Testis (tissue), 3 donors: Measurements from ENCODE around the gene GPT2. TPM values are rescaled to one million over a fixed set of nuclear protein-coding genes. Genes with fewer than 3 reads are reported as not detected.

ENCODE experiments used
- DNase-seq: peaks from one replicate; pipeline ENCODE4 v3.0.0-alpha.2; 2019
- H3K27ac ChIP-seq, 2 donors: fragments of 200-600 bp; sonication (generic); one replicate each; pipeline ENCODE4 v1.5.1; 2019
- H3K27me3 ChIP-seq: fragments of 200-600 bp; sonication (generic); one replicate; pipeline ENCODE4 v1.5.1; 2019
- H3K36me3 ChIP-seq: fragments of 200-600 bp; sonication (generic); one replicate; pipeline ENCODE4 v1.5.1; 2017; ENCODE audit warnings: low read depth; ENCODE audit errors: missing control alignments
- H3K4me1 ChIP-seq: fragments of 200-600 bp; sonication (generic); one replicate; pipeline ENCODE4 v1.5.1; 2019
- H3K4me3 ChIP-seq, 2 donors: fragments of 200-600 bp; sonication (generic); one replicate each; pipeline ENCODE4 v1.5.1; 2017 to 2019
- H3K9me3 ChIP-seq: fragments of 200-600 bp; sonication (generic); one replicate; pipeline ENCODE4 v1.5.1; 2017
- CTCF ChIP-seq, 3 experiments: fragments of 450-650 bp in 2 of 3; fragments of 200-600 bp in 1 of 3; sonication (generic) in 1 of 3; IDR thresholded peaks; one replicate each; pipeline ENCODE4 v1.5.1; 2016 to 2019; ENCODE audit warnings: antibody characterized with exemption in 3 of 3, mild to moderate bottlenecking in 2 of 3, moderate library complexity in 1 of 3
- POLR2A ChIP-seq: fragments of 450-650 bp; IDR thresholded peaks from one replicate; pipeline ENCODE4 v1.6.1; 2017; ENCODE audit warnings: antibody characterized with exemption, mild to moderate bottlenecking, moderate library complexity
- WGBS, 2 donors: methylation state at CpG; one replicate each; pipeline ENCODE4 v1.1.5; 2018; 5-methylcytosine and 5-hydroxymethylcytosine counted together
- intact Hi-C: fragments of 100-400 bp; cut with DNase I; formaldehyde crosslinking; loops from one replicate; pipeline ENCODE4 v1.15.1; 2023; ENCODE audit warnings: low total_unique reads
- polyA plus RNA-seq: library from polyadenylated mRNA; stranded (reverse); fragments of 350-450 nt; fragmentation: Illumina TruSeq; extraction: RNeasy Lipid Tissue Mini Kit (QIAGEN cat#74804); gene quantifications from one replicate; pipeline ENCODE4 v1.2.3, GENCODE V29; 2014; ENCODE audit warnings: low read depth, low replicate concordance; ENCODE audit not compliant: insufficient read depth
- total RNA-seq, 2 donors: library from RNA; depleted of rRNA; stranded (reverse); fragments of >200 nt; gene quantifications; one replicate each; pipeline ENCODE4 v1.2.3, GENCODE V29; 2016

Gene GPT2
- total and polyA plus RNA-seq, 3 donors from 2014 or later = 38.8 to 80.6 (median 46.6) TPM

- no peaks in the 10 kb centered on the region for H3K4me1 ChIP-seq
- no peak overlapping the region for H3K27ac ChIP-seq
- H3K36me3 ChIP-seq = no peaks in the 10 kb centered on the region
- WGBS, 2 donors = 79 to 87% methylated on average over 7 of the region's 7 CpGs
- intact Hi-C loops = loop anchor here (10.0 kb wide), 1 partner anchor 1217 kb away; no protein-coding TSS in a partner anchor
- H3K9me3 ChIP-seq = no peaks in the 10 kb centered on the region
- TF ChIP-seq POLR2A (no peak), CTCF (IDR thresholded peaks at IDR 0.05) (peak; percentile 36 to 43 (median 39))
- no peak overlapping the region for H3K4me3 ChIP-seq
- no peaks in the 10 kb centered on the region for H3K27me3 ChIP-seq
- DNase-seq = no peak
Measured at GRCh38 chr16:46947900-46948547, 63.9 kb downstream of the GPT2 start.

- 82 to 88% methylated on average over 4 of the region's 4 CpGs for WGBS, 2 donors
- no peak for DNase-seq
- intact Hi-C loops = loop anchor here (10.0 kb wide), 1 partner anchor 1216 kb away; no protein-coding TSS in a partner anchor
Measured at GRCh38 chr16:46948548-46949166, 64.5 kb downstream of the GPT2 start.

GRCh38 chr16:46949241-46949892 lies 65.2 kb downstream of the GPT2 start:
- 86 to 94% methylated on average over 7 of the region's 7 CpGs for WGBS, 2 donors
- DNase-seq = no peak
- Histone ChIP-seq H3K4me3 (no peak overlapping the region), H3K4me1 (no peaks in the 10 kb centered on the region), H3K27ac (no peak overlapping the region), H3K27me3 (no peaks in the 10 kb centered on the region), H3K36me3 (no peaks in the 10 kb centered on the region), H3K9me3 (no peaks in the 10 kb centered on the region)
- TF ChIP-seq POLR2A (no peak), CTCF (IDR thresholded peaks at IDR 0.05) (no peak)
- intact Hi-C loops = loop anchor here (10.0 kb wide), 1 partner anchor 1215 kb away; no protein-coding TSS in a partner anchor

More at GRCh38 chr16:46948548-46949166, 64.5 kb downstream of the GPT2 start:
- no peak overlapping the region for H3K27ac ChIP-seq
- no peaks in the 10 kb centered on the region for H3K4me1 ChIP-seq
- H3K27me3 ChIP-seq = no peaks in the 10 kb centered on the region
- no peak overlapping the region for H3K4me3 ChIP-seq
- H3K9me3 ChIP-seq = no peaks in the 10 kb centered on the region
- no peaks in the 10 kb centered on the region for H3K36me3 ChIP-seq
- TF ChIP-seq POLR2A (no peak), CTCF (IDR thresholded peaks at IDR 0.05) (no peak)

GRCh38 chr16:46950009-46950408 lies 65.8 kb downstream of the GPT2 start:
- no peaks in the 10 kb centered on the region for H3K4me1 ChIP-seq
- no peaks in the 10 kb centered on the region for H3K36me3 ChIP-seq
- H3K27ac ChIP-seq = no peak overlapping the region
- DNase-seq = no peak
- no peaks in the 10 kb centered on the region for H3K9me3 ChIP-seq
- no peak overlapping the region for H3K4me3 ChIP-seq
- no peaks in the 10 kb centered on the region for H3K27me3 ChIP-seq
- 67 to 79% methylated on average over 1 of the region's 1 CpG for WGBS, 2 donors
- TF ChIP-seq CTCF (IDR thresholded peaks at IDR 0.05) (no peak), POLR2A (no peak)
- intact Hi-C loops = no loop called here
